Prostate gland (tissue), 2 donors: ENCODE measurements around the gene DTX4.

ENCODE experiments used
- CTCF ChIP-seq, 4 experiments: fragments of 200-600 bp in 2 of 4; fragments of 450-650 bp in 2 of 4; sonication (generic) in 2 of 4; IDR thresholded peaks; 1 replicate in 3 of 4; 2 replicates in 1 of 4; pipeline ENCODE4 v1.5.1; 2016 to 2019; ENCODE audit warnings: antibody characterized with exemption in 4 of 4, mild to moderate bottlenecking in 2 of 4, moderate library complexity in 2 of 4
- POLR2A ChIP-seq: fragments of 450-650 bp; IDR thresholded peaks from one replicate; pipeline ENCODE4 v1.6.1; 2016; ENCODE audit warnings: antibody characterized with exemption, mild to moderate bottlenecking

DNA sequence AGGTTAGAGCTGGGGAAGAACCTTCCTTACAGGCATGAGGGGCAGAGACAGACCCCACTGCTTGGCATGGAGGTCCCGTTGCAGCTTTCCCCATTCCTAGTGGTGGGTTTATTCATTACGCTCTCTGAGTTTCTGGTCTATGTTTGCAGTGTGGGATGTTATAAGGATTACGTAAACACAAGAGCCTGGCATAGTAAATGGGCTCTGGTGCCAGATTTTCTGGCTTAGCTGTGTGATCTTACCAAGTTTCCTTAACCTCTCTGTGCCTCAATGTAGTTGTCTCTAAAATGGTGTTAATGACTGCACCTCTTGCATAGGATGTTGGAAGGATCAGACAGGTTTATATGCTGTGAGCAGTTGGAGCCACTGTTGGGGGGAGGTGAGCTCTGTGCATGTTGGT is 15.1 kb downstream of the DTX4 start:
- TF ChIP-seq CTCF (IDR thresholded peaks at IDR 0.05) (no peak), POLR2A (no peak)
